H1 (cell line): ENCODE measurements around the gene SLC66A3. TPM values are rescaled to one million over a fixed set of nuclear protein-coding genes. Genes with fewer than 3 reads are reported as not detected.

ENCODE experiments used
- CBX8 ChIP-seq: fragments of 300-800, 300-1000 bp; sonication (generic); IDR thresholded peaks from 2 replicates; pipeline ENCODE4 v1.7.1; 2016; ENCODE audit warnings: low read depth, low read length, borderline replicate concordance
- CEBPB ChIP-seq: IDR thresholded peaks from 2 replicates; pipeline ENCODE4 v1.6.1; 2012; ENCODE audit warnings: low read depth, low read length
- EZH2 ChIP-seq: fragments of 200-600 bp; sonication (generic); IDR thresholded peaks from 2 replicates; pipeline ENCODE4 v1.7.1; 2012; ENCODE audit warnings: low read depth, mild to moderate bottlenecking, moderate library complexity, low read length, inconsistent platforms; ENCODE audit not compliant: severe bottlenecking
- HDAC6 ChIP-seq: IDR thresholded peaks from one replicate; pipeline ENCODE4 v1.7.1; 2012; ENCODE audit warnings: low read depth, mild to moderate bottlenecking, inconsistent platforms, low read length, moderate library complexity
- RAD21 ChIP-seq, 2 experiments: IDR thresholded peaks in 1 of 2; conservative IDR thresholded peaks in 1 of 2; 2 replicates each; pipeline ENCODE4 v1.6.1; 2011; ENCODE audit warnings: low read depth in 2 of 2, low read length in 2 of 2, improper control_type of control experiment in 1 of 2, inconsistent platforms in 1 of 2, mild to moderate bottlenecking in 1 of 2, moderate library complexity in 1 of 2
- RFX5 ChIP-seq: IDR thresholded peaks from 2 replicates; pipeline ENCODE4 v1.6.1; 2011; ENCODE audit warnings: low read depth, low read length, improper control_type of control experiment, borderline replicate concordance
- RNF2 ChIP-seq: fragments of 200-900, 300-1000 bp; sonication (generic); IDR thresholded peaks from 2 replicates; pipeline ENCODE4 v1.7.1; 2016; ENCODE audit warnings: borderline replicate concordance, low read depth, mild to moderate bottlenecking, antibody characterized with exemption, low read length; ENCODE audit not compliant: poor library complexity, severe bottlenecking; ENCODE audit errors: missing control alignments
- SAP30 ChIP-seq: fragments of 300-600 bp; sonication (generic); IDR thresholded peaks from 2 replicates; pipeline ENCODE4 v1.7.1; 2012; ENCODE audit warnings: low read length, moderate library complexity, mild to moderate bottlenecking, inconsistent platforms; ENCODE audit not compliant: insufficient read depth, insufficient replicate concordance
- TBP ChIP-seq: IDR thresholded peaks from 2 replicates; pipeline ENCODE4 v1.6.1; 2011; ENCODE audit warnings: low read depth, low read length, improper control_type of control experiment
- polyA plus RNA-seq, 7 experiments: library from polyadenylated mRNA; depleted of rRNA in 3 of 7; stranded (reverse) in 5 of 7; unstranded in 2 of 7; fragments of >200 nt in 5 of 7; fragments of 200-250 nt in 2 of 7; gene quantifications; 1 replicate in 5 of 7; 2 replicates in 1 of 7; 4 replicates in 1 of 7; pipeline versions ENCODE4 v1.2.1 to v1.2.3, GENCODE V29; 2011 to 2013; ENCODE audit warnings: missing spikeins in 2 of 7, mixed read lengths in 2 of 7
- total RNA-seq: library from RNA; stranded (reverse); fragmentation: NEBNext Ultra II Directional; extraction: Animal tissue kit (Norgen Biotek cat#: 25700); gene quantifications from 2 replicates; pipeline ENCODE4 v1.2.1, GENCODE V29; 2021
- TF ChIP-seq, protein P1 (sequence below): fragments of 300-600 bp; sonication (generic); IDR thresholded peaks from 2 replicates; pipeline ENCODE4 v1.7.1; 2012; ENCODE audit warnings: low read length, moderate library complexity, mild to moderate bottlenecking, inconsistent platforms; ENCODE audit not compliant: insufficient replicate concordance

SLC66A3 gene
- total and polyA plus RNA-seq, 2 of the 8 experiments (the other 6 are each of a cell fraction or from before 2014, with no cell fraction given), result 8.7 to 27.8 TPM

GRCh38 chr2:11213090-11213638 lies 57.9 kb downstream of the SLC66A3 start (continued):
- TF ChIP-seq, protein P1, sequence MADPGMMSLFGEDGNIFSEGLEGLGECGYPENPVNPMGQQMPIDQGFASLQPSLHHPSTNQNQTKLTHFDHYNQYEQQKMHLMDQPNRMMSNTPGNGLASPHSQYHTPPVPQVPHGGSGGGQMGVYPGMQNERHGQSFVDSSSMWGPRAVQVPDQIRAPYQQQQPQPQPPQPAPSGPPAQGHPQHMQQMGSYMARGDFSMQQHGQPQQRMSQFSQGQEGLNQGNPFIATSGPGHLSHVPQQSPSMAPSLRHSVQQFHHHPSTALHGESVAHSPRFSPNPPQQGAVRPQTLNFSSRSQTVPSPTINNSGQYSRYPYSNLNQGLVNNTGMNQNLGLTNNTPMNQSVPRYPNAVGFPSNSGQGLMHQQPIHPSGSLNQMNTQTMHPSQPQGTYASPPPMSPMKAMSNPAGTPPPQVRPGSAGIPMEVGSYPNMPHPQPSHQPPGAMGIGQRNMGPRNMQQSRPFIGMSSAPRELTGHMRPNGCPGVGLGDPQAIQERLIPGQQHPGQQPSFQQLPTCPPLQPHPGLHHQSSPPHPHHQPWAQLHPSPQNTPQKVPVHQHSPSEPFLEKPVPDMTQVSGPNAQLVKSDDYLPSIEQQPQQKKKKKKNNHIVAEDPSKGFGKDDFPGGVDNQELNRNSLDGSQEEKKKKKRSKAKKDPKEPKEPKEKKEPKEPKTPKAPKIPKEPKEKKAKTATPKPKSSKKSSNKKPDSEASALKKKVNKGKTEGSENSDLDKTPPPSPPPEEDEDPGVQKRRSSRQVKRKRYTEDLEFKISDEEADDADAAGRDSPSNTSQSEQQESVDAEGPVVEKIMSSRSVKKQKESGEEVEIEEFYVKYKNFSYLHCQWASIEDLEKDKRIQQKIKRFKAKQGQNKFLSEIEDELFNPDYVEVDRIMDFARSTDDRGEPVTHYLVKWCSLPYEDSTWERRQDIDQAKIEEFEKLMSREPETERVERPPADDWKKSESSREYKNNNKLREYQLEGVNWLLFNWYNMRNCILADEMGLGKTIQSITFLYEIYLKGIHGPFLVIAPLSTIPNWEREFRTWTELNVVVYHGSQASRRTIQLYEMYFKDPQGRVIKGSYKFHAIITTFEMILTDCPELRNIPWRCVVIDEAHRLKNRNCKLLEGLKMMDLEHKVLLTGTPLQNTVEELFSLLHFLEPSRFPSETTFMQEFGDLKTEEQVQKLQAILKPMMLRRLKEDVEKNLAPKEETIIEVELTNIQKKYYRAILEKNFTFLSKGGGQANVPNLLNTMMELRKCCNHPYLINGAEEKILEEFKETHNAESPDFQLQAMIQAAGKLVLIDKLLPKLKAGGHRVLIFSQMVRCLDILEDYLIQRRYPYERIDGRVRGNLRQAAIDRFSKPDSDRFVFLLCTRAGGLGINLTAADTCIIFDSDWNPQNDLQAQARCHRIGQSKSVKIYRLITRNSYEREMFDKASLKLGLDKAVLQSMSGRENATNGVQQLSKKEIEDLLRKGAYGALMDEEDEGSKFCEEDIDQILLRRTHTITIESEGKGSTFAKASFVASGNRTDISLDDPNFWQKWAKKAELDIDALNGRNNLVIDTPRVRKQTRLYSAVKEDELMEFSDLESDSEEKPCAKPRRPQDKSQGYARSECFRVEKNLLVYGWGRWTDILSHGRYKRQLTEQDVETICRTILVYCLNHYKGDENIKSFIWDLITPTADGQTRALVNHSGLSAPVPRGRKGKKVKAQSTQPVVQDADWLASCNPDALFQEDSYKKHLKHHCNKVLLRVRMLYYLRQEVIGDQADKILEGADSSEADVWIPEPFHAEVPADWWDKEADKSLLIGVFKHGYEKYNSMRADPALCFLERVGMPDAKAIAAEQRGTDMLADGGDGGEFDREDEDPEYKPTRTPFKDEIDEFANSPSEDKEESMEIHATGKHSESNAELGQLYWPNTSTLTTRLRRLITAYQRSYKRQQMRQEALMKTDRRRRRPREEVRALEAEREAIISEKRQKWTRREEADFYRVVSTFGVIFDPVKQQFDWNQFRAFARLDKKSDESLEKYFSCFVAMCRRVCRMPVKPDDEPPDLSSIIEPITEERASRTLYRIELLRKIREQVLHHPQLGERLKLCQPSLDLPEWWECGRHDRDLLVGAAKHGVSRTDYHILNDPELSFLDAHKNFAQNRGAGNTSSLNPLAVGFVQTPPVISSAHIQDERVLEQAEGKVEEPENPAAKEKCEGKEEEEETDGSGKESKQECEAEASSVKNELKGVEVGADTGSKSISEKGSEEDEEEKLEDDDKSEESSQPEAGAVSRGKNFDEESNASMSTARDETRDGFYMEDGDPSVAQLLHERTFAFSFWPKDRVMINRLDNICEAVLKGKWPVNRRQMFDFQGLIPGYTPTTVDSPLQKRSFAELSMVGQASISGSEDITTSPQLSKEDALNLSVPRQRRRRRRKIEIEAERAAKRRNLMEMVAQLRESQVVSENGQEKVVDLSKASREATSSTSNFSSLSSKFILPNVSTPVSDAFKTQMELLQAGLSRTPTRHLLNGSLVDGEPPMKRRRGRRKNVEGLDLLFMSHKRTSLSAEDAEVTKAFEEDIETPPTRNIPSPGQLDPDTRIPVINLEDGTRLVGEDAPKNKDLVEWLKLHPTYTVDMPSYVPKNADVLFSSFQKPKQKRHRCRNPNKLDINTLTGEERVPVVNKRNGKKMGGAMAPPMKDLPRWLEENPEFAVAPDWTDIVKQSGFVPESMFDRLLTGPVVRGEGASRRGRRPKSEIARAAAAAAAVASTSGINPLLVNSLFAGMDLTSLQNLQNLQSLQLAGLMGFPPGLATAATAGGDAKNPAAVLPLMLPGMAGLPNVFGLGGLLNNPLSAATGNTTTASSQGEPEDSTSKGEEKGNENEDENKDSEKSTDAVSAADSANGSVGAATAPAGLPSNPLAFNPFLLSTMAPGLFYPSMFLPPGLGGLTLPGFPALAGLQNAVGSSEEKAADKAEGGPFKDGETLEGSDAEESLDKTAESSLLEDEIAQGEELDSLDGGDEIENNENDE, result no peak
- no peak for TF ChIP-seq RNF2
- TF ChIP-seq CEBPB, result no peak
- TF ChIP-seq HDAC6, result no peak
- no peak for TF ChIP-seq CBX8
- TF ChIP-seq RAD21 (IDR thresholded peaks at IDR 0.05 in 1 of 2, conservative IDR thresholded peaks at IDR 0.05 in 1 of 2; ENCODE audit: low read depth in 2 of 2, low read length in 2 of 2), result no peak
- no peak for TF ChIP-seq EZH2
- no peak for TF ChIP-seq SAP30
- no peak for TF ChIP-seq TBP
- TF ChIP-seq RFX5, result no peak
